Measurements from ENCODE around the gene PGBD2. TPM values are rescaled to one million over a fixed set of nuclear protein-coding genes. Genes with fewer than 3 reads are reported as not detected.

PGBD2 gene
- total and polyA plus RNA-seq, 10 of the 15 experiments (the other 5 are each of a cell fraction or from before 2014, with no cell fraction given): 4.0 to 10.3 (median 4.5) TPM

- intact Hi-C loops (cut with micrococcal nuclease; ENCODE audit: unreplicated experiment) (no loop called here), in situ Hi-C loops (cut with MboI) (no loop called here)
- no peak overlapping the region for H2AFZ ChIP-seq (ENCODE audit: control insufficient read depth, low read depth, low read length)
- H3K27ac ChIP-seq (ENCODE audit: control insufficient read depth, insufficient read depth): no peak overlapping the region
- WGBS (ENCODE audit: insufficient coverage, insufficient replicate concordance, low lambda C conversion rate, missing lambda C conversion rate): 52% methylated on average over 2 of the region's 2 CpGs
- TF ChIP-seq JUND (IDR thresholded peaks at IDR 0.05; ENCODE audit: low read depth, low read length) (no peak), CUX1 (IDR thresholded peaks at IDR 0.05; ENCODE audit: insufficient replicate concordance, low read depth, low read length) (no peak), ZBTB40 (IDR thresholded peaks at IDR 0.05; ENCODE audit: borderline replicate concordance) (no peak), MTA2 (IDR thresholded peaks at IDR 0.05; ENCODE audit: low read depth) (peak; percentile 33; the same call in 1 of the 2 replicates), RUNX3 (IDR thresholded peaks at IDR 0.05; ENCODE audit: low read length) (0 out of 2 replicates have a peak, but pooled peaks have one; percentile 13), PAX5 (IDR thresholded peaks at IDR 0.05; ENCODE audit: borderline replicate concordance, low read depth, low read length) (no peak), LARP7 (IDR thresholded peaks at IDR 0.05) (no peak), NR2F1 (conservative IDR thresholded peaks at IDR 0.05) (no peak), RFX5 (IDR thresholded peaks at IDR 0.05; ENCODE audit: low read depth, low read length) (no peak)
- H4K20me1 ChIP-seq (ENCODE audit: control insufficient read depth, insufficient read depth): no peaks in the 10 kb centered on the region
- SMC1A ChIA-PET (ENCODE audit: uncharacterized antibody, unreplicated experiment): interaction anchor here (1.2 kb wide), 1 partner anchor 17 kb away, joined by 4 read pairs; no protein-coding TSS in a partner anchor
- DNase-seq (ENCODE audit: low read depth, low spot score) (no peak), FAIRE-seq (no peak), ATAC-seq (no peak)
- no peak overlapping the region for H3K9ac ChIP-seq (ENCODE audit: control insufficient read depth, insufficient read depth, low read length)
- CTCF ChIA-PET: no interaction called here
- RAD21 ChIA-PET (ENCODE audit: unreplicated experiment): no interaction called here
- H3K27me3 ChIP-seq (replicated peaks in 1 of 2; ENCODE audit: control insufficient read depth in 2 of 2, insufficient read depth in 2 of 2, low read length in 1 of 2): no peaks in the 10 kb centered on the region; a peak in 1 of 4 replicates
- no peaks in the 10 kb centered on the region for H3K36me3 ChIP-seq (ENCODE audit: control insufficient read depth in 2 of 2, insufficient read depth in 2 of 2, low read length in 1 of 2)
- no peaks in the 10 kb centered on the region for H3K4me1 ChIP-seq (ENCODE audit: control insufficient read depth, insufficient read depth, low read length)
- no TSS peak for BruUV-seq (replicated peaks)
- no peaks in the 10 kb centered on the region for H3K79me2 ChIP-seq (ENCODE audit: control insufficient read depth, insufficient read depth, low read length)
- no peaks in the 10 kb centered on the region for H3K9me3 ChIP-seq (replicated peaks; ENCODE audit: control insufficient read depth, insufficient read depth, low read length)
- H3K4me3 ChIP-seq: no peak overlapping the region
- H3K4me2 ChIP-seq (ENCODE audit: control insufficient read depth, insufficient read depth): no peak overlapping the region
- POLR2A ChIA-PET: no interaction called here
Observed at GRCh38 chr1:248901578-248901977, 4.5 kb upstream of the PGBD2 start.
